GM12878 (cell line): Measurements from ENCODE around the gene DDRGK1. TPM values are rescaled to one million over a fixed set of nuclear protein-coding genes. Genes with fewer than 3 reads are reported as not detected.

Experiments used
- CREM ChIP-seq: IDR thresholded peaks from 2 replicates; pipeline ENCODE4 v1.6.1; 2014; ENCODE audit warnings: antibody characterized with exemption, low read depth
- EZH2 ChIP-seq: IDR thresholded peaks from 2 replicates; pipeline ENCODE4 v1.6.1; 2012; ENCODE audit warnings: low read depth, mild to moderate bottlenecking, control low read depth, inconsistent platforms, low read length, borderline replicate concordance; ENCODE audit not compliant: control insufficient read depth
- IKZF1 ChIP-seq: fragments of 450-650 bp; conservative IDR thresholded peaks from 2 replicates; pipeline ENCODE4 v1.6.1; 2017; ENCODE audit warnings: antibody characterized with exemption, mild to moderate bottlenecking
- POU2F2 ChIP-seq: IDR thresholded peaks from 3 replicates; pipeline ENCODE4 v1.6.1; 2011; ENCODE audit warnings: low read depth, mild to moderate bottlenecking, low read length, borderline replicate concordance
- SMARCA5 ChIP-seq: fragments of 450-650 bp; IDR thresholded peaks from 2 replicates; pipeline ENCODE4 v1.6.1; 2017; ENCODE audit warnings: mild to moderate bottlenecking
- SUZ12 ChIP-seq: fragments of 200-600 bp; sonication (generic); IDR thresholded peaks from one replicate; pipeline ENCODE4 v1.6.1; 2018; ENCODE audit warnings: antibody characterized with exemption, mild to moderate bottlenecking; ENCODE audit not compliant: unreplicated experiment
- TARDBP ChIP-seq: IDR thresholded peaks from 2 replicates; pipeline ENCODE4 v1.6.1; 2016; ENCODE audit warnings: borderline replicate concordance
- polyA plus RNA-seq, 11 experiments: library from polyadenylated mRNA; depleted of rRNA in 4 of 11; unstranded in 6 of 11; stranded (reverse) in 5 of 11; fragments of >200 nt; fragmentation: Nextera tagmentation in 4 of 11; fragmentation: Illumina TruSeq in 1 of 11; extraction: Ambion mirVana in 4 of 11; extraction: Trizol in 1 of 11; gene quantifications; 1 replicate in 1 of 11; 2 replicates in 10 of 11; pipeline versions ENCODE4 v1.2.1 to v1.2.3, GENCODE V29; 2011 to 2016; ENCODE audit warnings: inconsistent platforms in 2 of 11, missing spikeins in 2 of 11, low read depth in 1 of 11
- total RNA-seq, 4 experiments: library from RNA; depleted of rRNA in 3 of 4; stranded (reverse); fragments of >200 nt in 3 of 4; fragmentation: Illumina TruSeq in 1 of 4; extraction: Trizol in 1 of 4; gene quantifications; 2 replicates each; pipeline versions ENCODE4 v1.2.1 to v1.2.3, GENCODE V29; 2013 to 2021
- TF ChIP-seq, protein P1 (sequence below): IDR thresholded peaks from 2 replicates; pipeline ENCODE4 v1.6.1; 2011; ENCODE audit warnings: borderline replicate concordance, low read depth, mild to moderate bottlenecking, moderate library complexity, low read length; ENCODE audit not compliant: insufficient read depth, poor library complexity, severe bottlenecking
- TF ChIP-seq, protein P2 (sequence below): fragments of 450-650 bp; IDR thresholded peaks from 2 replicates; pipeline ENCODE4 v1.6.1; 2016; ENCODE audit warnings: mild to moderate bottlenecking
- TF ChIP-seq, protein P3 (sequence below): fragments of 450-650 bp; formaldehyde crosslinking; IDR thresholded peaks from 2 replicates; pipeline ENCODE4 v1.5.0; 2022; ENCODE audit warnings: mild to moderate bottlenecking, missing genetic modification characterization
- TF ChIP-seq, protein P4 (sequence below): IDR thresholded peaks from 2 replicates; pipeline ENCODE4 v1.6.1; 2012; ENCODE audit warnings: low read length, inconsistent platforms
- TF ChIP-seq, protein P5 (sequence below): fragments of 450-650 bp; IDR thresholded peaks from 2 replicates; pipeline ENCODE4 v1.6.1; 2016; ENCODE audit warnings: mild to moderate bottlenecking, moderate library complexity, borderline replicate concordance

Gene DDRGK1
- total and polyA plus RNA-seq, 10 of the 15 experiments (the other 5 are each of a cell fraction or from before 2014, with no cell fraction given), result 4.0 to 55.2 (median 39.7) TPM

DNA sequence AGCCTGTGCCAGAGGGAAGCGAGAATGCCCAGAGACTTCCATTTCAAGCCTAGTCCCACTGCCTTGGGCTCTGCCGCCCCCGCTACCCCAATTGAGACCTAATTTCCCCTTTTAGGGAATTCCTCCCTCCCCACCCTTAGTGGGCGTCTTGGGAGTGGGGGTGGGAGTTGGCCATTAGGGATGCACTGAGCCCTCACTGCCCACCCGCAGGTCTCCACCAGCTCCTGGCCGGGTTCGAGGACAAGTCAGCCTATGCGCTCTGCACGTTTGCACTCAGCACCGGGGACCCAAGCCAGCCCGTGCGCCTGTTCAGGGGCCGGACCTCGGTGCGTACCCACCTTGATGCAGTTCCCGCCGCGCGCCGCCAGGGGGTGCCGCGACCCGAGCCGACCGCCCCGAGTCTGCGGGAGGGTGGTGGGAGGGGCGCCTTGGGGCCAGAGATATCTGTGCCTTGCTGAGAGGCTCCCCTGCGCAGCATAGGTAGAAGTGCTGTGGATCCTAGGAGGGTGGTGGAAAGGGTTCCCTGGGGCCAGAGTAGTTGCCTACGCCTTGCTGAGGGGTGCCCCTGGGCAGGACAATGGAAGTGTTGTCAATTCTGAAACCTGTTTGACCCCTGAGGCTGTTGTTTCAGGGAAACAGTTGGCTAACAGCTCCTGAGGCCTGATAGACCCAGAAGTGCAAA lies 14.0 kb upstream of the DDRGK1 start (continued):
- TF ChIP-seq, protein P1, sequence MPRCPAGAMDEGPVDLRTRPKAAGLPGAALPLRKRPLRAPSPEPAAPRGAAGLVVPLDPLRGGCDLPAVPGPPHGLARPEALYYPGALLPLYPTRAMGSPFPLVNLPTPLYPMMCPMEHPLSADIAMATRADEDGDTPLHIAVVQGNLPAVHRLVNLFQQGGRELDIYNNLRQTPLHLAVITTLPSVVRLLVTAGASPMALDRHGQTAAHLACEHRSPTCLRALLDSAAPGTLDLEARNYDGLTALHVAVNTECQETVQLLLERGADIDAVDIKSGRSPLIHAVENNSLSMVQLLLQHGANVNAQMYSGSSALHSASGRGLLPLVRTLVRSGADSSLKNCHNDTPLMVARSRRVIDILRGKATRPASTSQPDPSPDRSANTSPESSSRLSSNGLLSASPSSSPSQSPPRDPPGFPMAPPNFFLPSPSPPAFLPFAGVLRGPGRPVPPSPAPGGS, result no peak
- TF ChIP-seq SMARCA5 (peak; percentile 68; the same call in 1 of the 2 replicates), SUZ12 (no peak), CREM (0 out of 2 replicates have a peak, but pooled peaks have one; percentile 26), EZH2 (no peak), POU2F2 (no peak), IKZF1 (peak; percentile 29; the same call in 1 of the 2 replicates), TARDBP (no peak)
- TF ChIP-seq, protein P2, sequence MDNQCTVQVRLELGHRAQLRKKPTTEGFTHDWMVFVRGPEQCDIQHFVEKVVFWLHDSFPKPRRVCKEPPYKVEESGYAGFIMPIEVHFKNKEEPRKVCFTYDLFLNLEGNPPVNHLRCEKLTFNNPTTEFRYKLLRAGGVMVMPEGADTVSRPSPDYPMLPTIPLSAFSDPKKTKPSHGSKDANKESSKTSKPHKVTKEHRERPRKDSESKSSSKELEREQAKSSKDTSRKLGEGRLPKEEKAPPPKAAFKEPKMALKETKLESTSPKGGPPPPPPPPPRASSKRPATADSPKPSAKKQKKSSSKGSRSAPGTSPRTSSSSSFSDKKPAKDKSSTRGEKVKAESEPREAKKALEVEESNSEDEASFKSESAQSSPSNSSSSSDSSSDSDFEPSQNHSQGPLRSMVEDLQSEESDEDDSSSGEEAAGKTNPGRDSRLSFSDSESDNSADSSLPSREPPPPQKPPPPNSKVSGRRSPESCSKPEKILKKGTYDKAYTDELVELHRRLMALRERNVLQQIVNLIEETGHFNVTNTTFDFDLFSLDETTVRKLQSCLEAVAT, result no peak
- TF ChIP-seq, protein P3, sequence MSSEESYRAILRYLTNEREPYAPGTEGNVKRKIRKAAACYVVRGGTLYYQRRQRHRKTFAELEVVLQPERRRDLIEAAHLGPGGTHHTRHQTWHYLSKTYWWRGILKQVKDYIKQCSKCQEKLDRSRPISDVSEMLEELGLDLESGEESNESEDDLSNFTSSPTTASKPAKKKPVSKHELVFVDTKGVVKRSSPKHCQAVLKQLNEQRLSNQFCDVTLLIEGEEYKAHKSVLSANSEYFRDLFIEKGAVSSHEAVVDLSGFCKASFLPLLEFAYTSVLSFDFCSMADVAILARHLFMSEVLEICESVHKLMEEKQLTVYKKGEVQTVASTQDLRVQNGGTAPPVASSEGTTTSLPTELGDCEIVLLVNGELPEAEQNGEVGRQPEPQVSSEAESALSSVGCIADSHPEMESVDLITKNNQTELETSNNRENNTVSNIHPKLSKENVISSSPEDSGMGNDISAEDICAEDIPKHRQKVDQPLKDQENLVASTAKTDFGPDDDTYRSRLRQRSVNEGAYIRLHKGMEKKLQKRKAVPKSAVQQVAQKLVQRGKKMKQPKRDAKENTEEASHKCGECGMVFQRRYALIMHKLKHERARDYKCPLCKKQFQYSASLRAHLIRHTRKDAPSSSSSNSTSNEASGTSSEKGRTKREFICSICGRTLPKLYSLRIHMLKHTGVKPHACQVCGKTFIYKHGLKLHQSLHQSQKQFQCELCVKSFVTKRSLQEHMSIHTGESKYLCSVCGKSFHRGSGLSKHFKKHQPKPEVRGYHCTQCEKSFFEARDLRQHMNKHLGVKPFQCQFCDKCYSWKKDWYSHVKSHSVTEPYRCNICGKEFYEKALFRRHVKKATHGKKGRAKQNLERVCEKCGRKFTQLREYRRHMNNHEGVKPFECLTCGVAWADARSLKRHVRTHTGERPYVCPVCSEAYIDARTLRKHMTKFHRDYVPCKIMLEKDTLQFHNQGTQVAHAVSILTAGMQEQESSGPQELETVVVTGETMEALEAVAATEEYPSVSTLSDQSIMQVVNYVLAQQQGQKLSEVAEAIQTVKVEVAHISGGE (CRISPR knock-in tag), result no peak
- TF ChIP-seq, protein P4, sequence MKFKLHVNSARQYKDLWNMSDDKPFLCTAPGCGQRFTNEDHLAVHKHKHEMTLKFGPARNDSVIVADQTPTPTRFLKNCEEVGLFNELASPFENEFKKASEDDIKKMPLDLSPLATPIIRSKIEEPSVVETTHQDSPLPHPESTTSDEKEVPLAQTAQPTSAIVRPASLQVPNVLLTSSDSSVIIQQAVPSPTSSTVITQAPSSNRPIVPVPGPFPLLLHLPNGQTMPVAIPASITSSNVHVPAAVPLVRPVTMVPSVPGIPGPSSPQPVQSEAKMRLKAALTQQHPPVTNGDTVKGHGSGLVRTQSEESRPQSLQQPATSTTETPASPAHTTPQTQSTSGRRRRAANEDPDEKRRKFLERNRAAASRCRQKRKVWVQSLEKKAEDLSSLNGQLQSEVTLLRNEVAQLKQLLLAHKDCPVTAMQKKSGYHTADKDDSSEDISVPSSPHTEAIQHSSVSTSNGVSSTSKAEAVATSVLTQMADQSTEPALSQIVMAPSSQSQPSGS, result no peak
- TF ChIP-seq, protein P5, sequence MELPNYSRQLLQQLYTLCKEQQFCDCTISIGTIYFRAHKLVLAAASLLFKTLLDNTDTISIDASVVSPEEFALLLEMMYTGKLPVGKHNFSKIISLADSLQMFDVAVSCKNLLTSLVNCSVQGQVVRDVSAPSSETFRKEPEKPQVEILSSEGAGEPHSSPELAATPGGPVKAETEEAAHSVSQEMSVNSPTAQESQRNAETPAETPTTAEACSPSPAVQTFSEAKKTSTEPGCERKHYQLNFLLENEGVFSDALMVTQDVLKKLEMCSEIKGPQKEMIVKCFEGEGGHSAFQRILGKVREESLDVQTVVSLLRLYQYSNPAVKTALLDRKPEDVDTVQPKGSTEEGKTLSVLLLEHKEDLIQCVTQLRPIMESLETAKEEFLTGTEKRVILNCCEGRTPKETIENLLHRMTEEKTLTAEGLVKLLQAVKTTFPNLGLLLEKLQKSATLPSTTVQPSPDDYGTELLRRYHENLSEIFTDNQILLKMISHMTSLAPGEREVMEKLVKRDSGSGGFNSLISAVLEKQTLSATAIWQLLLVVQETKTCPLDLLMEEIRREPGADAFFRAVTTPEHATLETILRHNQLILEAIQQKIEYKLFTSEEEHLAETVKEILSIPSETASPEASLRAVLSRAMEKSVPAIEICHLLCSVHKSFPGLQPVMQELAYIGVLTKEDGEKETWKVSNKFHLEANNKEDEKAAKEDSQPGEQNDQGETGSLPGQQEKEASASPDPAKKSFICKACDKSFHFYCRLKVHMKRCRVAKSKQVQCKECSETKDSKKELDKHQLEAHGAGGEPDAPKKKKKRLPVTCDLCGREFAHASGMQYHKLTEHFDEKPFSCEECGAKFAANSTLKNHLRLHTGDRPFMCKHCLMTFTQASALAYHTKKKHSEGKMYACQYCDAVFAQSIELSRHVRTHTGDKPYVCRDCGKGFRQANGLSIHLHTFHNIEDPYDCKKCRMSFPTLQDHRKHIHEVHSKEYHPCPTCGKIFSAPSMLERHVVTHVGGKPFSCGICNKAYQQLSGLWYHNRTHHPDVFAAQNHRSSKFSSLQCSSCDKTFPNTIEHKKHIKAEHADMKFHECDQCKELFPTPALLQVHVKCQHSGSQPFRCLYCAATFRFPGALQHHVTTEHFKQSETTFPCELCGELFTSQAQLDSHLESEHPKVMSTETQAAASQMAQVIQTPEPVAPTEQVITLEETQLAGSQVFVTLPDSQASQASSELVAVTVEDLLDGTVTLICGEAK, result no peak
- TF ChIP-seq, all 136 proteins: peak for 10
